AG04450 (cell line): Measurements from ENCODE around the gene LIM2. TPM values are rescaled to one million over a fixed set of nuclear protein-coding genes. Genes with fewer than 3 reads are reported as not detected.

ENCODE experiments used
- CTCF ChIA-PET: fragments of 300-600, 350-600 bp; formaldehyde crosslinking; extraction: SDS; loops from one replicate; lab custom pipeline; 2022; ENCODE audit warnings: antibody characterized with exemption, inconsistent platforms; lab: Charles Lee
- POLR2A ChIA-PET: fragments of 350-600 bp; formaldehyde crosslinking; extraction: SDS; loops from one replicate; lab custom pipeline; 2021; ENCODE audit warnings: antibody characterized with exemption, inconsistent platforms; lab: Yijun Ruan, JAX
- DNase-seq: peaks from one replicate; pipeline ENCODE4 v3.0.0-alpha.2; 2011; ENCODE audit warnings: low read depth, low spot score
- H3K27ac ChIP-seq: one replicate; pipeline ENCODE4 v1.5.1; 2012; ENCODE audit warnings: low read depth, low read length, control low read depth
- H3K27me3 ChIP-seq: one replicate; pipeline ENCODE4 v1.6.0; 2012; ENCODE audit warnings: low read length; ENCODE audit not compliant: control insufficient read depth, insufficient read depth
- H3K4me3 ChIP-seq: 2 replicates; pipeline ENCODE4 v1.5.1; 2011; ENCODE audit warnings: mild to moderate bottlenecking, low read depth, low read length, control low read depth
- H3K9me3 ChIP-seq: 2 replicates; pipeline ENCODE4 v1.5.1; 2012; ENCODE audit warnings: low read length; ENCODE audit not compliant: control insufficient read depth, insufficient read depth
- CTCF ChIP-seq: IDR thresholded peaks from 2 replicates; pipeline ENCODE4 v1.5.1; 2011; ENCODE audit warnings: low read depth, low read length, control low read depth, inconsistent platforms
- polyA plus RNA-seq: library from polyadenylated mRNA; depleted of rRNA; stranded (reverse); fragments of >200 nt; gene quantifications from 2 replicates; pipeline ENCODE4 v1.2.3, GENCODE V29; 2011; rRNA removed

LIM2 gene
- polyA plus RNA-seq, 1 experiment = not detected

GRCh38 chr19:51333836-51334460 lies 53.8 kb downstream of the LIM2 start:
- ChIA-PET CTCF (no interaction called here), POLR2A (interaction anchor here (0.7 kb wide), 1 partner anchor 327 kb away, joined by 4 read pairs; no protein-coding TSS in a partner anchor)
- H3K9me3 ChIP-seq = peaks cover 7% of the 10 kb centered on the region; the same call in 1 of the 2 replicates
- H3K27ac ChIP-seq = no peak overlapping the region
- no peak for DNase-seq
- H3K4me3 ChIP-seq = no peak overlapping the region
- no peak for TF ChIP-seq CTCF
- H3K27me3 ChIP-seq = no peaks in the 10 kb centered on the region

GRCh38 chr19:51331716-51332115 lies 56.1 kb downstream of the LIM2 start:
- Histone ChIP-seq H3K4me3 (no peak overlapping the region), H3K9me3 (peaks cover 10% of the 10 kb centered on the region; the same call in 1 of the 2 replicates), H3K27me3 (peaks cover 9% of the 10 kb centered on the region), H3K27ac (no peak overlapping the region)
- DNase-seq = no peak
- CTCF ChIA-PET = no interaction called here
- no peak for TF ChIP-seq CTCF
- POLR2A ChIA-PET = no interaction called here

- Histone ChIP-seq H3K27ac (no peak overlapping the region), H3K27me3 (peaks cover 10% of the 10 kb centered on the region), H3K9me3 (peaks cover 10% of the 10 kb centered on the region; the same call in 1 of the 2 replicates), H3K4me3 (no peak overlapping the region)
- no peak for DNase-seq
- TF ChIP-seq CTCF = no peak
- POLR2A ChIA-PET = no interaction called here
- CTCF ChIA-PET = no interaction called here
Measured at GRCh38 chr19:51331193-51331592, 56.6 kb downstream of the LIM2 start.

GRCh38 chr19:51330366-51330765 lies 57.4 kb downstream of the LIM2 start:
- DNase-seq = no peak
- Histone ChIP-seq H3K27me3 (peaks cover 10% of the 10 kb centered on the region), H3K4me3 (no peak overlapping the region), H3K9me3 (peaks cover 10% of the 10 kb centered on the region; the same call in 1 of the 2 replicates), H3K27ac (no peak overlapping the region)
- ChIA-PET CTCF (no interaction called here), POLR2A (no interaction called here)
- no peak for TF ChIP-seq CTCF

Other genes with a start within 250 kb of the LIM2 start
- gene SIGLEC7, start 245.7 kb downstream of the LIM2 start, polyA plus RNA-seq = not detected in 2 replicates
- gene CD33, start 162.9 kb downstream of the LIM2 start, polyA plus RNA-seq = not detected in 2 replicates
- gene SIGLECL1, start 136.9 kb downstream of the LIM2 start, polyA plus RNA-seq = not detected in 2 replicates
- not detected in 2 replicates for gene IGLON5, start 76.3 kb downstream of the LIM2 start, polyA plus RNA-seq
- 0.96 and 1.0 TPM in 2 replicates for gene VSIG10L, start 45.8 kb downstream of the LIM2 start, polyA plus RNA-seq
- gene ETFB, start 21.6 kb downstream of the LIM2 start, polyA plus RNA-seq = 80.8 and 86.6 TPM in 2 replicates
- not detected in 2 replicates for gene CLDND2, start 19.0 kb downstream of the LIM2 start, polyA plus RNA-seq
- not detected in 2 replicates for gene NKG7, start 15.3 kb downstream of the LIM2 start, polyA plus RNA-seq
- not detected in 2 replicates for gene C19orf84, start 2.6 kb upstream of the LIM2 start, polyA plus RNA-seq
- not detected in 2 replicates for gene SIGLEC10, start 29.7 kb upstream of the LIM2 start, polyA plus RNA-seq
- gene SIGLEC8, start 70.5 kb upstream of the LIM2 start, polyA plus RNA-seq = not detected in 2 replicates
- gene CEACAM18, start 90.6 kb upstream of the LIM2 start, polyA plus RNA-seq = not detected in 2 replicates
- gene SIGLEC12, start 113.8 kb upstream of the LIM2 start, polyA plus RNA-seq = not detected in 2 replicates
- not detected in 2 replicates for gene SIGLEC6, start 143.7 kb upstream of the LIM2 start, polyA plus RNA-seq
- 4.8 and 6.4 TPM in 2 replicates for gene ZNF175, start 183.3 kb upstream of the LIM2 start, polyA plus RNA-seq
- not detected in 2 replicates for gene SIGLEC5, start 242.4 kb upstream of the LIM2 start, polyA plus RNA-seq